Astrocyte (in vitro differentiated cells and primary cell): ENCODE results near the gene IMMP2L. TPM values are rescaled to one million over a fixed set of nuclear protein-coding genes. Genes with fewer than 3 reads are reported as not detected.
A peak's percentile ranks its signal among the peaks of the same experiment; 100 is the strongest.
"Not testable (repeated sequence)": the region's sequence is repeated elsewhere in the genome, so short reads cannot be mapped to it uniquely, and the experiment has no call there.

Experiments used
- DNase-seq: peaks from one replicate; pipeline ENCODE4 v3.0.0-alpha.2; 2010; ENCODE audit warnings: low read depth
- FAIRE-seq: peaks from 2 replicates; lab custom pipeline; 2011; peaks lifted over from hg19 to GRCh38; lab: Jason Lieb, UNC
- H2AFZ ChIP-seq: 2 replicates; pipeline ENCODE4 v1.6.0; 2012; ENCODE audit warnings: low read depth, low read length, inconsistent platforms
- H3K27ac ChIP-seq: 2 replicates; pipeline ENCODE4 v1.5.1; 2011; ENCODE audit warnings: low read depth, low read length, inconsistent platforms
- H3K27me3 ChIP-seq: 2 replicates; pipeline ENCODE4 v1.6.0; 2011; ENCODE audit warnings: low read length, inconsistent platforms; ENCODE audit not compliant: insufficient read depth
- H3K36me3 ChIP-seq: 2 replicates; pipeline ENCODE4 v1.5.1; 2011; ENCODE audit warnings: low read length, inconsistent platforms; ENCODE audit not compliant: insufficient read depth
- H3K4me1 ChIP-seq: 2 replicates; pipeline ENCODE4 v1.5.1; 2011; ENCODE audit warnings: low read length, inconsistent platforms; ENCODE audit not compliant: insufficient read depth
- H3K4me2 ChIP-seq: 2 replicates; pipeline ENCODE4 v1.6.0; 2012; ENCODE audit warnings: low read length, inconsistent platforms
- H3K4me3 ChIP-seq: 2 replicates; pipeline ENCODE4 v1.5.1; 2011; ENCODE audit warnings: low read depth, mild to moderate bottlenecking, low read length, inconsistent platforms; ENCODE audit not compliant: insufficient read depth
- H3K79me2 ChIP-seq: 2 replicates; pipeline ENCODE4 v1.6.0; 2012; ENCODE audit warnings: mild to moderate bottlenecking, low read length, inconsistent platforms; ENCODE audit not compliant: insufficient read depth
- H3K9ac ChIP-seq: 2 replicates; pipeline ENCODE4 v1.6.0; 2012; ENCODE audit warnings: mild to moderate bottlenecking, low read length, inconsistent platforms
- H3K9me3 ChIP-seq: 2 replicates; pipeline ENCODE4 v1.5.1; 2012; ENCODE audit warnings: low read depth, mild to moderate bottlenecking, low read length, inconsistent platforms; ENCODE audit not compliant: insufficient read depth
- H4K20me1 ChIP-seq: 2 replicates; pipeline ENCODE4 v1.6.0; 2012; ENCODE audit warnings: low read length, inconsistent platforms; ENCODE audit not compliant: insufficient read depth
- H3K27ac Mint-ChIP-seq: one replicate; pipeline ENCODE4 v1.8.0; 2021; ENCODE audit warnings: mild to moderate bottlenecking, mixed read lengths; ENCODE audit not compliant: unreplicated experiment
- H3K27me3 Mint-ChIP-seq: one replicate; pipeline ENCODE4 v1.8.0; 2021; ENCODE audit warnings: low read depth, mixed read lengths; ENCODE audit not compliant: unreplicated experiment
- H3K36me3 Mint-ChIP-seq: one replicate; pipeline ENCODE4 v1.8.0; 2021; ENCODE audit warnings: low read depth, mixed read lengths; ENCODE audit not compliant: unreplicated experiment
- H3K4me1 Mint-ChIP-seq: one replicate; pipeline ENCODE4 v1.8.0; 2021; ENCODE audit warnings: low read depth, mixed read lengths; ENCODE audit not compliant: unreplicated experiment
- H3K4me3 Mint-ChIP-seq: one replicate; pipeline ENCODE4 v1.8.0; 2021; ENCODE audit warnings: mild to moderate bottlenecking, moderate library complexity, mixed read lengths; ENCODE audit not compliant: unreplicated experiment
- H3K9me3 Mint-ChIP-seq: one replicate; pipeline ENCODE4 v1.8.0; 2021; ENCODE audit warnings: mild to moderate bottlenecking, mixed read lengths; ENCODE audit not compliant: unreplicated experiment
- EZH2 ChIP-seq: IDR thresholded peaks from 2 replicates; pipeline ENCODE4 v1.6.1; 2012; ENCODE audit warnings: mild to moderate bottlenecking, low read length, inconsistent platforms; ENCODE audit not compliant: insufficient read depth
- total RNA-seq: library from RNA; stranded (reverse); gene quantifications from 2 replicates; pipeline ENCODE4 v1.2.1, GENCODE V29; 2021
- TF ChIP-seq, protein P1 (sequence below): IDR thresholded peaks from 2 replicates; pipeline ENCODE4 v1.5.1; 2011; ENCODE audit warnings: low read depth, mild to moderate bottlenecking, inconsistent platforms, low read length, moderate library complexity; ENCODE audit not compliant: insufficient read depth

Gene IMMP2L
- total RNA-seq, 1 donor from 2014 or later = 13.8 TPM

- H4K20me1 ChIP-seq = no peaks in the 10 kb centered on the region
- H3K4me3 Mint-ChIP-seq = no peak overlapping the region
- H3K36me3 ChIP-seq = no peaks in the 10 kb centered on the region
- no peak overlapping the region for H3K4me2 ChIP-seq
- H3K9me3 Mint-ChIP-seq = no peaks in the 10 kb centered on the region
- H3K79me2 ChIP-seq = no peaks in the 10 kb centered on the region
- FAIRE-seq (no peak), DNase-seq (no peak)
- H3K9me3 ChIP-seq = no peaks in the 10 kb centered on the region
- no peaks in the 10 kb centered on the region for H3K27me3 Mint-ChIP-seq
- H3K9ac ChIP-seq = no peak overlapping the region
- H3K4me1 Mint-ChIP-seq = no peaks in the 10 kb centered on the region
- no peak overlapping the region for H3K27ac Mint-ChIP-seq
- H2AFZ ChIP-seq = no peak overlapping the region
- H3K4me3 ChIP-seq = no peak overlapping the region
- no peaks in the 10 kb centered on the region for H3K27me3 ChIP-seq
- no peaks in the 10 kb centered on the region for H3K36me3 Mint-ChIP-seq
- TF ChIP-seq EZH2 = no peak
- TF ChIP-seq, protein P1, sequence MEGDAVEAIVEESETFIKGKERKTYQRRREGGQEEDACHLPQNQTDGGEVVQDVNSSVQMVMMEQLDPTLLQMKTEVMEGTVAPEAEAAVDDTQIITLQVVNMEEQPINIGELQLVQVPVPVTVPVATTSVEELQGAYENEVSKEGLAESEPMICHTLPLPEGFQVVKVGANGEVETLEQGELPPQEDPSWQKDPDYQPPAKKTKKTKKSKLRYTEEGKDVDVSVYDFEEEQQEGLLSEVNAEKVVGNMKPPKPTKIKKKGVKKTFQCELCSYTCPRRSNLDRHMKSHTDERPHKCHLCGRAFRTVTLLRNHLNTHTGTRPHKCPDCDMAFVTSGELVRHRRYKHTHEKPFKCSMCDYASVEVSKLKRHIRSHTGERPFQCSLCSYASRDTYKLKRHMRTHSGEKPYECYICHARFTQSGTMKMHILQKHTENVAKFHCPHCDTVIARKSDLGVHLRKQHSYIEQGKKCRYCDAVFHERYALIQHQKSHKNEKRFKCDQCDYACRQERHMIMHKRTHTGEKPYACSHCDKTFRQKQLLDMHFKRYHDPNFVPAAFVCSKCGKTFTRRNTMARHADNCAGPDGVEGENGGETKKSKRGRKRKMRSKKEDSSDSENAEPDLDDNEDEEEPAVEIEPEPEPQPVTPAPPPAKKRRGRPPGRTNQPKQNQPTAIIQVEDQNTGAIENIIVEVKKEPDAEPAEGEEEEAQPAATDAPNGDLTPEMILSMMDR = no peak
- H3K27ac ChIP-seq = no peak overlapping the region
- no peaks in the 10 kb centered on the region for H3K4me1 ChIP-seq
Observed at GRCh38 chr7:111256391-111256790, 305.9 kb downstream of the IMMP2L start.

DNA sequence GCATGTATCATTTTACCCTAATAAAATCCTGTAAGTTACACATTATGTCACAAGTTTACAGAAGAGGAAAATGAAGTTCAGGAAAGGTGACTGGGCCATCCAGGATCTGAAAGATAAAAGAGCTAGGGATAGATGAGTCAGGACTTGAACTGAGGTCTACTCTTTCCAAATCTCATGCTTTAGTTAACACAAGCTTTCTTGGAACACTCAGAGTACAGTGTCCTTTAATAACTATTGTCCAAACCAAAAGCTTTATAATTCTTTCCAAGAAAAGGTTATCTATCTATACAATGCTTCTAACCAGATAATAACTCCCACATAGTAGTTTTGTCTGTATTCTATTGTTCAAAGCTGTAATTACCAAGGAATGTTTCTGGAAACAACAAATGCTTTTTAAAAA is 306.7 kb downstream of the IMMP2L start:
- Mint-ChIP-seq H3K27me3 (no peaks in the 10 kb centered on the region), H3K4me1 (no peaks in the 10 kb centered on the region), H3K4me3 (no peak overlapping the region), H3K9me3 (peaks cover 4% of the 10 kb centered on the region), H3K36me3 (no peaks in the 10 kb centered on the region), H3K27ac (no peak overlapping the region)
- H2AFZ ChIP-seq = no peak overlapping the region
- no peaks in the 10 kb centered on the region for H4K20me1 ChIP-seq
- H3K9me3 ChIP-seq = no peaks in the 10 kb centered on the region
- no peaks in the 10 kb centered on the region for H3K79me2 ChIP-seq
- H3K27ac ChIP-seq = no peak overlapping the region
- no peak overlapping the region for H3K9ac ChIP-seq
- no peak overlapping the region for H3K4me3 ChIP-seq
- no peak overlapping the region for H3K4me2 ChIP-seq
- H3K4me1 ChIP-seq = no peaks in the 10 kb centered on the region
- no peaks in the 10 kb centered on the region for H3K27me3 ChIP-seq
- DNase-seq = peak; percentile 13
- no peak for FAIRE-seq
- TF ChIP-seq, protein P1 = no peak
- no peak for TF ChIP-seq EZH2
- H3K36me3 ChIP-seq = no peaks in the 10 kb centered on the region

DNA sequence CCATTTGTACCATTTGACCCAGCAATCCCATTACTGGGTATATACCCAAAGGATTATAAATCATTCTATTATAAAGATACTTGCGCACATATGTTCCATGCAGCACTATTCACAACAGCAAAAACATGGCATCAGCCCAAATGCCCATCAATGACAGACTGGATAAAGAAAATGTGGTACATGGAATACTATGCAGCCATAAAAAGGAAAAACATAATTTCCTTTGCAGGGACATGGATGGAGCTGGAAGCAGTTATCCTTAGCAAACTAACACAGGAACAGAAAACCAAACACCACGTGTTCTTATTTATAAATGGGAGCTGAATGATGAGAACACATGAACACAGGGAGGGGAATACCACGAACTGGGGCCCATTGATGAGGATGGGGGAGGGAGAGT is 310.9 kb downstream of the IMMP2L start:
- H3K4me3 Mint-ChIP-seq = not testable (repeated sequence)

GRCh38 chr7:111249807-111250206 is 312.5 kb downstream of the IMMP2L start:
- not testable (repeated sequence) for H3K27me3 ChIP-seq, H3K4me2 ChIP-seq, H3K27ac ChIP-seq, H3K9me3 Mint-ChIP-seq, H3K9me3 ChIP-seq, H3K27me3 Mint-ChIP-seq, H3K4me1 ChIP-seq, H2AFZ ChIP-seq, H3K27ac Mint-ChIP-seq, H3K36me3 ChIP-seq, H4K20me1 ChIP-seq, DNase-seq, FAIRE-seq, H3K9ac ChIP-seq, H3K4me3 ChIP-seq, H3K36me3 Mint-ChIP-seq, H3K4me1 Mint-ChIP-seq, H3K4me3 Mint-ChIP-seq, H3K79me2 ChIP-seq

More for the DNA sequence above, 310.9 kb downstream of the IMMP2L start:
- H3K4me1 ChIP-seq, H3K4me3 ChIP-seq, H3K27me3 Mint-ChIP-seq, H2AFZ ChIP-seq, H4K20me1 ChIP-seq, H3K9ac ChIP-seq, H3K4me2 ChIP-seq, H3K36me3 ChIP-seq, H3K4me1 Mint-ChIP-seq, FAIRE-seq, DNase-seq, H3K27ac ChIP-seq, H3K36me3 Mint-ChIP-seq, H3K27me3 ChIP-seq, H3K79me2 ChIP-seq, H3K27ac Mint-ChIP-seq, H3K9me3 Mint-ChIP-seq, H3K9me3 ChIP-seq: not testable (repeated sequence)
